ENCODE data around the gene MAK. TPM values are rescaled to one million over a fixed set of nuclear protein-coding genes. Genes with fewer than 3 reads are reported as not detected.

MAK gene
- polyA plus RNA-seq, 2 of the 4 experiments (the other 2 are of a cell fraction): 0.05 to 0.09 TPM

DNA sequence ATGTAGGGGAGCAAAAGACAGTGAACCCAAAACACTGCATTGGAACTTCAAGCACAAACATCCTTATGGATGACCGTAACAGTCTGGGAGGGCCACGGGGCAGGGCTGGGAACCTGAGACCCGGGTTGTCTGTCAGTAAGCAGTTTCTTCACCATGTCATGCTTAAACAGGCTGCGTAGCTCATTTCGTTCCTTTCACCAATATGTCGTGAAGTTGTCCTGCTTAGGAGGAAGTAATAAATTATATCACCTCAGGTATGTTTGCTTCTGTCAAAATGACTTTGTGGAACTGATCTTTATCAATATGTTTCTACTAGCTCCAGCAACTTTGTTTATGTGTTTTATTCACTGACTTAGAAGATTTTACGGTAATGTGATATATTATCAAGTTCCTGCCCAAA, 12.4 kb upstream of the MAK start:
- H3K27ac ChIP-seq: no peak overlapping the region
- no peak for ATAC-seq
- ChIA-PET CTCF (interaction anchor here (0.7 kb wide), 1 partner anchor 18 kb away, joined by 3 read pairs; no protein-coding TSS in a partner anchor), POLR2A (no interaction called here)
- no peaks in the 10 kb centered on the region for H3K4me1 ChIP-seq
- no peak overlapping the region for H3K4me3 ChIP-seq
- TF ChIP-seq HOXB13 (CRISPR knock-in tag; IDR thresholded peaks at IDR 0.05; ENCODE audit: low read depth): no peak
- no peak for TF ChIP-seq POLR2AphosphoS2 (conservative IDR thresholded peaks at IDR 0.05; ENCODE audit: low read length)
- TF ChIP-seq FOSL2 (IDR thresholded peaks at IDR 0.05): no peak
- TF ChIP-seq FOSL2 (CRISPR knock-in tag; IDR thresholded peaks at IDR 0.05): no peak
- no peak for TF ChIP-seq MAZ (IDR thresholded peaks at IDR 0.05; ENCODE audit: borderline replicate concordance, low read depth, low read length)
- no peak for TF ChIP-seq RFX5 (IDR thresholded peaks at IDR 0.05)
- TF ChIP-seq, protein P1, sequence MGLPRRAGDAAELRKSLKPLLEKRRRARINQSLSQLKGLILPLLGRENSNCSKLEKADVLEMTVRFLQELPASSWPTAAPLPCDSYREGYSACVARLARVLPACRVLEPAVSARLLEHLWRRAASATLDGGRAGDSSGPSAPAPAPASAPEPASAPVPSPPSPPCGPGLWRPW (IDR thresholded peaks at IDR 0.05): no peak
- no peak for TF ChIP-seq TP53 (CRISPR knock-in tag; IDR thresholded peaks at IDR 0.05)
- TF ChIP-seq KDM1A (IDR thresholded peaks at IDR 0.05; ENCODE audit: low read depth): no peak
- TF ChIP-seq SREBF2 (IDR thresholded peaks at IDR 0.05): no peak
- no peak for TF ChIP-seq TFCP2L1 (CRISPR knock-in tag; IDR thresholded peaks at IDR 0.05)
- no peaks in the 10 kb centered on the region for H3K9me3 ChIP-seq
- FAIRE-seq: no peak
- no peak overlapping the region for H3K4me2 ChIP-seq
- WGBS (ENCODE audit: missing lambda C conversion rate): 80% methylated on average over 7 of the region's 7 CpGs
- no peak for DNase-seq (ENCODE audit: low read depth in 1 of 2, low spot score in 1 of 2)

DNA sequence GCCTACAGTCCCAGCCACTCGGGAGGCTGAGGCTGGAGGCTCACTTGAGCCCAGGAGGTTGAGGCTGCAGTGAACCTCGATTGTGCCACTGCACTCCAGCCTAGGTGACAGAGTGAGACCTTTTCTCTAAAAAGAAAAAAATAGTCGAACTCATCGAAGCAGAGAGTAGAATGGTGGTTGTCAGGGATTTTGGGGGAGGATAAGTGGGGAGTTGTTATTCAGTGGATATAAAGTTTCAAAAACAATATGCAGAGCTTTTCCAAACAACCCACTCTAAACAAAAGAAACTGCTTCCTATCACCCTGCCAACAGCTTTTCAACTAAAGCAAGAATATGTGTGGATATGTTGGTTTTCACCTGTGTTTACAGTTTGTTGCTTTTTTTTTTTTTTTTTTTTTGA, 11.6 kb upstream of the MAK start:
- Histone ChIP-seq H3K4me3 (no peak overlapping the region), H3K4me1 (no peaks in the 10 kb centered on the region), H3K27ac (no peak overlapping the region), H3K4me2 (no peak overlapping the region), H3K9me3 (no peaks in the 10 kb centered on the region)
- TF ChIP-seq JUN (IDR thresholded peaks at IDR 0.05) (no peak), NPAS2 (CRISPR knock-in tag; IDR thresholded peaks at IDR 0.05; ENCODE audit: borderline replicate concordance) (no peak), ZC3H11A (IDR thresholded peaks at IDR 0.05) (no peak), CHD4 (IDR thresholded peaks at IDR 0.05; ENCODE audit: borderline replicate concordance) (no peak), POLR2AphosphoS2 (conservative IDR thresholded peaks at IDR 0.05; ENCODE audit: low read length) (no peak), EHF (CRISPR knock-in tag; IDR thresholded peaks at IDR 0.05) (no peak), ZSCAN20 (CRISPR knock-in tag; IDR thresholded peaks at IDR 0.05) (no peak), POLR2A (IDR thresholded peaks at IDR 0.05; ENCODE audit: low read length) (no peak), KDM5A (IDR thresholded peaks at IDR 0.05) (no peak), HOXB13 (CRISPR knock-in tag; IDR thresholded peaks at IDR 0.05; ENCODE audit: low read depth) (no peak), MYC (IDR thresholded peaks at IDR 0.05; ENCODE audit: borderline replicate concordance, low read length) (no peak), ZFP36 (IDR thresholded peaks at IDR 0.05; ENCODE audit: borderline replicate concordance, partially characterized antibody) (no peak), CHD2 (IDR thresholded peaks at IDR 0.05; ENCODE audit: low read length, partially characterized antibody) (no peak)
- TF ChIP-seq, protein P2, sequence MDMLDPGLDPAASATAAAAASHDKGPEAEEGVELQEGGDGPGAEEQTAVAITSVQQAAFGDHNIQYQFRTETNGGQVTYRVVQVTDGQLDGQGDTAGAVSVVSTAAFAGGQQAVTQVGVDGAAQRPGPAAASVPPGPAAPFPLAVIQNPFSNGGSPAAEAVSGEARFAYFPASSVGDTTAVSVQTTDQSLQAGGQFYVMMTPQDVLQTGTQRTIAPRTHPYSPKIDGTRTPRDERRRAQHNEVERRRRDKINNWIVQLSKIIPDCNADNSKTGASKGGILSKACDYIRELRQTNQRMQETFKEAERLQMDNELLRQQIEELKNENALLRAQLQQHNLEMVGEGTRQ (IDR thresholded peaks at IDR 0.05): no peak
- TF ChIP-seq, protein P3, sequence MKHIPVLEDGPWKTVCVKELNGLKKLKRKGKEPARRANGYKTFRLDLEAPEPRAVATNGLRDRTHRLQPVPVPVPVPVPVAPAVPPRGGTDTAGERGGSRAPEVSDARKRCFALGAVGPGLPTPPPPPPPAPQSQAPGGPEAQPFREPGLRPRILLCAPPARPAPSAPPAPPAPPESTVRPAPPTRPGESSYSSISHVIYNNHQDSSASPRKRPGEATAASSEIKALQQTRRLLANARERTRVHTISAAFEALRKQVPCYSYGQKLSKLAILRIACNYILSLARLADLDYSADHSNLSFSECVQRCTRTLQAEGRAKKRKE (CRISPR knock-in tag; IDR thresholded peaks at IDR 0.05; ENCODE audit: low read depth): no peak
- TF ChIP-seq, protein P4, sequence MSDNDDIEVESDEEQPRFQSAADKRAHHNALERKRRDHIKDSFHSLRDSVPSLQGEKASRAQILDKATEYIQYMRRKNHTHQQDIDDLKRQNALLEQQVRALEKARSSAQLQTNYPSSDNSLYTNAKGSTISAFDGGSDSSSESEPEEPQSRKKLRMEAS (IDR thresholded peaks at IDR 0.05): no peak
- TF ChIP-seq, protein P5, sequence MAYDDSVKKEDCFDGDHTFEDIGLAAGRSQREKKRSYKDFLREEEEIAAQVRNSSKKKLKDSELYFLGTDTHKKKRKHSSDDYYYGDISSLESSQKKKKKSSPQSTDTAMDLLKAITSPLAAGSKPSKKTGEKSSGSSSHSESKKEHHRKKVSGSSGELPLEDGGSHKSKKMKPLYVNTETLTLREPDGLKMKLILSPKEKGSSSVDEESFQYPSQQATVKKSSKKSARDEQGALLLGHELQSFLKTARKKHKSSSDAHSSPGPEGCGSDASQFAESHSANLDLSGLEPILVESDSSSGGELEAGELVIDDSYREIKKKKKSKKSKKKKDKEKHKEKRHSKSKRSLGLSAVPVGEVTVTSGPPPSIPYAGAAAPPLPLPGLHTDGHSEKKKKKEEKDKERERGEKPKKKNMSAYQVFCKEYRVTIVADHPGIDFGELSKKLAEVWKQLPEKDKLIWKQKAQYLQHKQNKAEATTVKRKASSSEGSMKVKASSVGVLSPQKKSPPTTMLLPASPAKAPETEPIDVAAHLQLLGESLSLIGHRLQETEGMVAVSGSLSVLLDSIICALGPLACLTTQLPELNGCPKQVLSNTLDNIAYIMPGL (CRISPR knock-in tag; IDR thresholded peaks at IDR 0.05; ENCODE audit: borderline replicate concordance): no peak
- ChIA-PET POLR2A (no interaction called here), CTCF (interaction anchor here (0.7 kb wide), 1 partner anchor 19 kb away, joined by 3 read pairs; no protein-coding TSS in a partner anchor)
- ATAC-seq (no peak), FAIRE-seq (no peak), DNase-seq (ENCODE audit: low read depth in 1 of 2, low spot score in 1 of 2) (no peak)
- WGBS (ENCODE audit: missing lambda C conversion rate): 52% methylated on average over 3 of the region's 4 CpGs
